Activated CD4-positive, CD25-positive, alpha-beta regulatory T cell treated with anti-CD3 and anti-CD28 coated beads, Interleukin-2, amount 50 U/mL, for 16 hours (primary cell): ENCODE data around the gene TMEM81.

Experiments
- DNase-seq: peaks from one replicate; pipeline ENCODE4 v3.0.0-alpha.2; 2020; ENCODE audit warnings: low read depth, low spot score

TMEM81 gene

GRCh38 chr1:205059660-205060059 lies 24.6 kb downstream of the TMEM81 start:
- no peak for DNase-seq

- DNase-seq: no peak
Measured at GRCh38 chr1:205058853-205059252, 25.4 kb downstream of the TMEM81 start.

- DNase-seq: no peak
Measured at GRCh38 chr1:205057808-205058575, 26.3 kb downstream of the TMEM81 start.

GRCh38 chr1:205056956-205057568 lies 27.2 kb downstream of the TMEM81 start:
- no peak for DNase-seq

- DNase-seq: no peak
Measured at GRCh38 chr1:205056188-205056611, 28.1 kb downstream of the TMEM81 start.

GRCh38 chr1:205054013-205054412 lies 30.2 kb downstream of the TMEM81 start:
- no peak for DNase-seq

- no peak for DNase-seq
Measured at GRCh38 chr1:205053296-205053695, 31.0 kb downstream of the TMEM81 start.

- no peak for DNase-seq
Measured at GRCh38 chr1:205052690-205053089, 31.6 kb downstream of the TMEM81 start.

- no peak for DNase-seq
Measured at GRCh38 chr1:205049479-205049878, 34.8 kb downstream of the TMEM81 start.

GRCh38 chr1:205048382-205048781 lies 35.9 kb downstream of the TMEM81 start:
- no peak for DNase-seq

GRCh38 chr1:205047764-205048231 lies 36.5 kb downstream of the TMEM81 start:
- no peak for DNase-seq

GRCh38 chr1:205046870-205047269 lies 37.4 kb downstream of the TMEM81 start:
- no peak for DNase-seq

- DNase-seq: no peak
Measured at GRCh38 chr1:205045146-205045545, 39.1 kb downstream of the TMEM81 start.

GRCh38 chr1:205044741-205045140 lies 39.5 kb downstream of the TMEM81 start:
- DNase-seq: no peak

- DNase-seq: no peak
Measured at GRCh38 chr1:205043866-205044265, 40.4 kb downstream of the TMEM81 start.

- DNase-seq: no peak
Measured at GRCh38 chr1:205042911-205043806, 41.1 kb downstream of the TMEM81 start, which contains the start of gene CNTN2. Gene CNTN2, plus strand, starts transcription at chr1:205043212. Its CDS starts 9,974 bp downstream, at chr1:205053186.

GRCh38 chr1:205041998-205042910 lies 42.0 kb downstream of the TMEM81 start:
- no peak for DNase-seq

- DNase-seq: no peak
Measured at GRCh38 chr1:205041001-205041715, 43.1 kb downstream of the TMEM81 start.

- no peak for DNase-seq
Measured at GRCh38 chr1:205038132-205038786, 46.0 kb downstream of the TMEM81 start.

- no peak for DNase-seq
Measured at GRCh38 chr1:205037539-205037938, 46.7 kb downstream of the TMEM81 start.
